ENCODE measurements around the gene SH3BGR. TPM values are rescaled to one million over a fixed set of nuclear protein-coding genes. Genes with fewer than 3 reads are reported as not detected.

SH3BGR gene
- total and polyA plus RNA-seq, 2 donors (not counting 3 experiments of a cell fraction or from before 2014, with no cell fraction given) = 1.1 TPM; not detected in 1

GRCh38 chr21:39552856-39553255 is 101.1 kb downstream of the SH3BGR start:
- intact Hi-C loops (cut with micrococcal nuclease) = no loop called here
- Histone ChIP-seq H2AFZ (ENCODE audit: low read depth, low read length) (no peak overlapping the region), H3K9me1 (replicated peaks; ENCODE audit: control insufficient read depth, extremely low read depth, insufficient read depth, low read length) (no peaks in the 10 kb centered on the region), H3K27ac (ENCODE audit: insufficient read depth, low read depth, low read length) (no peak overlapping the region), H3K4me2 (ENCODE audit: insufficient read depth, low read length) (no peak overlapping the region), H3K9ac (replicated peaks; ENCODE audit: extremely low read depth, insufficient read depth, low read length) (no peak overlapping the region), H3K36me3 (ENCODE audit: control insufficient read depth in 2 of 2, extremely low read depth in 1 of 2, insufficient read depth in 2 of 2, low read length in 2 of 2) (no peaks in the 10 kb centered on the region), H3K27me3 (ENCODE audit: control insufficient read depth in 2 of 2, insufficient read depth in 2 of 2, low read length in 2 of 2) (no peaks in the 10 kb centered on the region), H3K4me3 (replicated peaks in 1 of 3; ENCODE audit: insufficient read depth in 1 of 3, low read depth in 1 of 3, low read length in 3 of 3) (no peak overlapping the region), H3K9me3 (replicated peaks; ENCODE audit: control insufficient read depth, insufficient read depth, low read length) (no peaks in the 10 kb centered on the region), H3K4me1 (ENCODE audit: control insufficient read depth, extremely low read depth, insufficient read depth, low read length) (no peaks in the 10 kb centered on the region), H3K79me2 (ENCODE audit: control insufficient read depth, insufficient read depth, low read length) (no peaks in the 10 kb centered on the region), H4K20me1 (replicated peaks; ENCODE audit: control insufficient read depth, extremely low read depth, insufficient read depth, low read length) (no peaks in the 10 kb centered on the region)
- BruUV-seq (replicated peaks) = no TSS peak
- DNase-seq (ENCODE audit: low read depth, low spot score) = no peak
- ChIA-PET CTCF (interaction anchor here (1.0 kb wide), 1 partner anchor 35 kb away, joined by 3 read pairs; no protein-coding TSS in a partner anchor), POLR2A (no interaction called here)
- TF ChIP-seq FOS (IDR thresholded peaks at IDR 0.05; ENCODE audit: borderline replicate concordance, insufficient read depth, low read length) = no peak
- dilution Hi-C loops (cut with MboI; ENCODE audit: extremely low pct_ligation_motif_present, low sequenced_read_pairs) = no loop called here
- no peak for FAIRE-seq

- Histone ChIP-seq H3K9ac (replicated peaks; ENCODE audit: extremely low read depth, insufficient read depth, low read length) (no peak overlapping the region), H3K4me1 (ENCODE audit: control insufficient read depth, extremely low read depth, insufficient read depth, low read length) (no peaks in the 10 kb centered on the region), H3K79me2 (ENCODE audit: control insufficient read depth, insufficient read depth, low read length) (no peaks in the 10 kb centered on the region), H3K27me3 (ENCODE audit: control insufficient read depth in 2 of 2, insufficient read depth in 2 of 2, low read length in 2 of 2) (no peaks in the 10 kb centered on the region), H3K4me3 (replicated peaks in 1 of 3; ENCODE audit: insufficient read depth in 1 of 3, low read depth in 1 of 3, low read length in 3 of 3) (no peak overlapping the region), H2AFZ (ENCODE audit: low read depth, low read length) (no peak overlapping the region), H3K36me3 (ENCODE audit: control insufficient read depth in 2 of 2, extremely low read depth in 1 of 2, insufficient read depth in 2 of 2, low read length in 2 of 2) (no peaks in the 10 kb centered on the region), H4K20me1 (replicated peaks; ENCODE audit: control insufficient read depth, extremely low read depth, insufficient read depth, low read length) (no peaks in the 10 kb centered on the region), H3K9me1 (replicated peaks; ENCODE audit: control insufficient read depth, extremely low read depth, insufficient read depth, low read length) (no peaks in the 10 kb centered on the region), H3K9me3 (replicated peaks; ENCODE audit: control insufficient read depth, insufficient read depth, low read length) (no peaks in the 10 kb centered on the region), H3K4me2 (ENCODE audit: insufficient read depth, low read length) (no peak overlapping the region), H3K27ac (ENCODE audit: insufficient read depth, low read depth, low read length) (no peak overlapping the region)
- intact Hi-C loops (cut with micrococcal nuclease) (no loop called here), dilution Hi-C loops (cut with MboI; ENCODE audit: extremely low pct_ligation_motif_present, low sequenced_read_pairs) (no loop called here)
- FAIRE-seq (no peak), DNase-seq (ENCODE audit: low read depth, low spot score) (no peak)
- TF ChIP-seq POLR2AphosphoS5 (IDR thresholded peaks at IDR 0.05; ENCODE audit: insufficient read depth, low read depth, low read length) (no peak), MAX (IDR thresholded peaks at IDR 0.05; ENCODE audit: insufficient read depth, insufficient read length) (no peak), GATA2 (IDR thresholded peaks at IDR 0.05; ENCODE audit: insufficient read depth, insufficient read length, low read depth, low read length) (no peak), FOS (IDR thresholded peaks at IDR 0.05; ENCODE audit: borderline replicate concordance, insufficient read depth, low read length) (no peak), CTCF (IDR thresholded peaks at IDR 0.05; ENCODE audit: extremely low read depth in 1 of 2, insufficient read depth in 1 of 2, low read depth in 1 of 2, low read length in 2 of 2) (no peak), MYC (IDR thresholded peaks at IDR 0.05; ENCODE audit: low read depth, low read length) (no peak), EZH2 (IDR thresholded peaks at IDR 0.05; ENCODE audit: borderline replicate concordance, low read depth, low read length, severe bottlenecking) (no peak), POLR2A (IDR thresholded peaks at IDR 0.05; ENCODE audit: low read depth, low read length) (no peak), JUN (IDR thresholded peaks at IDR 0.05; ENCODE audit: borderline replicate concordance, insufficient read depth, insufficient read length, low read depth) (no peak)
- CTCF ChIA-PET = interaction anchor here (1.0 kb wide), 1 partner anchor 35 kb away, joined by 3 read pairs; no protein-coding TSS in a partner anchor
- BruUV-seq (replicated peaks) = no TSS peak
- POLR2A ChIA-PET = no interaction called here
Observed at GRCh38 chr21:39553331-39553730, 101.6 kb downstream of the SH3BGR start.

All from endothelial cell of umbilical vein (primary cell).